ENCODE results near the gene SRGAP2B. TPM values are rescaled to one million over a fixed set of nuclear protein-coding genes. Genes with fewer than 3 reads are reported as not detected.
"Not testable (repeated sequence)": the region's sequence is repeated elsewhere in the genome, so short reads cannot be mapped to it uniquely, and the experiment has no call there.

Gene SRGAP2B
- polyA plus RNA-seq (2013, experiment 1 of 2; ENCODE audit: insufficient read length): 26.9 TPM
- 22.2 TPM for polyA plus RNA-seq (2013, experiment 2 of 2; ENCODE audit: insufficient read length)

DNA sequence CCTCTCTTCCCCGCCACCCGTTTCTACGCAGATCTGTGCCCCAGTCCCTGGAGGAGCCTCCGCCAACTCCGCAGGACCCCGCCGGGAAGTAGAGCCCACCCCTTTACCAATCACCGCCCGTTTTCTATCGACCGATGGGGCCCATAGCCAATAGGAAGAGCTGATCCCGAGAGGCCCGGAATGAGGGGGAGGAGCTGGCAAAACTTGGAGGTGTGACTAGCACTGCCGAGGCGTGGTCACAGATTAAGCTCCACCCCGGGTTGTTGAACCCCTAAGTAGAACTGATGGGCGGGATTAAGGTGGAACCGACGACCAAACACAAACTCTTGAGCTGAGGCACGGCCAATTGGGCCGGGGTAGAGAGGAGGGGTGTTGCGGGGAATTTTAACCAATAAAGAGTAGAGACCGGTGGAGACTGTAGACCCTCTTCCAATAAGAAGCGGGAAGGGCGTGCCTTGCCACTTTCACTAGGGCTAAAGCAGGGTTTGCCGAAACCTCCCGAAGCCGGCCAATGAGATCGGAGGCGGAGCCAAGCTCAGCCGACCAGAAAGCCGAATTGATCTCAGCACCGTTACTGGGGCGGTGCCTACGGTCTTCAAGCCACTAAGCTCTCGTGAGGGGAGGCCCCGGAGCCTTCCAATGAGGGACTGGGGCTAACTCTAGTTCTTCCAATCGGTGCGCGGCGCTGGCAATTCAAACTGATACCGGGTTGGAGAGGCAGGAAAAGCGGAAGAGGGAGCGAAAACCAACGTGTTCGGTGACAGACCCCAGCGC, at the start of gene SRGAP2B, which contains the start of gene FAM72D:
Gene SRGAP2B (minus strand): TSS at position 45 of the 774 bp plus-strand sequence. CDS start 2,427 bp downstream, outside the sequence.
Gene FAM72D (plus strand): TSS at position 691 of the 774 bp plus-strand sequence. CDS start 874 bp downstream, outside the sequence.
- DNase-seq: not testable (repeated sequence)

DNA sequence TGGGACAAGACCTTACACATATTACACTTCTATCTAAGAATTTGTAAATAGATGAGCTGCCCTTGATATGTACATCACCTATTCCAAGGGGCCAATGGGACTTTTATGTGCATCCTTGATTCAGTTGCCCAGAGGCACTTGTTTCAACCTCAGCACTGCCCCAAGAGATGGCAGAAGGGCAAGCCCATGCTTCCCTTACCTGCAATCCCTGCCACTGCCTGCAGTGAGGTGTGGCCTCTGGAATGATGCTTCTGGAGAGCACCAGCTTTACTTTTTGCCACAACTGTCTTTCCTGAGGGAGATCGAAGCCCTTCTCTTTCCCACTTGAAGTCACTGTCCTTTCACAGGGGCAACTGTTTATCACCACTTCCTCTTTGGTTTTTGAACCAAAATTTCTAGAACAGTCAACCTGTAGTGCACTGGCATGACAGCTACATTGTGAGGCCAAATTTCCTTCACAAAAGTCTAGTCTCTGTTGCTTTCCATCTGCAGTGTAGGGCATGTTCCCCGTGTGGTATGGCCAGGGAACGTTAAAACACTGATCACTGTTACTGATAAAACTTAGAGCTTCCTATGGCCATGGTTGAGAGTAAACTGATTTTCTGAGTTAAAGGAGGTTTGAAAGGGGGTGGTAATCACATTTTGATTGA, 49.3 kb upstream of the SRGAP2B start:
- DNase-seq: not testable (repeated sequence)

DNA sequence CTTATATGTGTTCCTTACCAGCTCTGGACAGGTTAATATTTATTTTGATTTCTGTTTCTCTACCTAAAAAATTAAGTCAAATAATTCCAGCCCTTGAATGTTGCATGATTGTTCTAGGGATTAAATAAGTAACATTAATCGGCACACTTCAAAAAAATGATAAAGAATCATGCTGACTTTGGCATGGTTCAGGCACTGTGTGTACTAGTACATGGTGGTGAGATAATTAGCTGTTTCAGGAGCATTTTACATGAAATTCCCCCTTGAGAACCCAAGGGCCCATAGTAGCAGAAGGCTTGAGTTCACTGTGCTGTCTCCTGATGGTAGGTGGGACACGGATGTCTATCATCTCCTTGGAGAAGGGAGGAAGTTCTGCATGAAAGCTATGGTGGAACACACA, 45.4 kb upstream of the SRGAP2B start:
- not testable (repeated sequence) for DNase-seq

DNA sequence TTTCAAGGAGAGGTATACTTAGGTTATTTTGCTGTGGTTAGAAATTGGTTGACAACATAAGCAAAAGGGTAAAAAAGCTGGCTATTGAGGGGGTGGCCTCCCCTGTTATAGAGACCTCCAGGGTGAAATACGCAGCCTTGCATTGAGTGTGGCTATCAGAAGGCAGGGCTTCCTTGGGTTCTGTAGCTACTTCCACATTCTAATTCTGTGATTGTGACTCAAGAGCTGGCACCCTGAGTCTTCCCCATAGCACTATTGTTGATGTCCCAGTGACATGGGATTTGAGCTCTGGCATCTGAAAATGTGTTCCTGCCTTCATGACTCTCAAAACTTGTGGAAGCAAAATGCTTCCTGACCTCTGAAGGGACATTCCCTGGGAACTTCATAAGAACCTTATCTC, 39.3 kb upstream of the SRGAP2B start:
- DNase-seq: not testable (repeated sequence)

DNA sequence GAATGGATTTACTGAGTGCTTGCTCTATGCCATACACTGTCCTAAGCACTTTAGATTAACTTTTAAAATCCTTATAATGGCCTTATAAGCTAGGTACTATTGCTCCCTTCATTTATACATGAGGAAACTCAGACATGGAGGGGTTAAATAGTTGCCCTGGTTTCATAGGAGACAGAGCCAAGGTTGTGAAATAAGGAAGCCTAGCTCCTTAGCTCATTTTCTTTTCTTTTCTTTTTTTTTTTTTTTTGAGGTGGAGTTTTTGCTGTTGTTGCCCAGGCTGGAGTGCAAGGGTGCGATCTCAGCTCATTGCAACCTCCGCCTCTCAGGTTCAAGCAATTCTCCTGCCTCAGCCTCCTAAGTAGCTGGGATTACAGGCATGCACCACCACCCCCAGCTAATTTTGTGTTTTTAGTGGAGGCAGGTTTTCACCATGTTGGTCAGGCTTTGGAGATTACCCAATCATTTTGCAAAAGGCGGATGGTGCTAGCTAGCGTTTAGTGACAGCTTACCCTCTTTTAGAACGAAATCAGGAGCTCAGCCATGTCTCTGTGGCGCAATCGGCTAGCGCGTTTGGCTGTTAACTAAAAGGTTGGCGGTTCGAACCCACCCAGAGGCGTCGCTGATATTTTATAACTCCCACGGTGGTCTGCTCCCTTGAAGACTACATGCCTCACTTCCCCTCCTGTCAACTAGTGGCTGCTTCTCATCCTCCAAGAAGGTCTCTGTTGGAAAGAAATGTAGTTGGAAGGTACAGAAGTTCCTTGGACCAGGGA, 33.8 kb upstream of the SRGAP2B start:
- not testable (repeated sequence) for DNase-seq

DNA sequence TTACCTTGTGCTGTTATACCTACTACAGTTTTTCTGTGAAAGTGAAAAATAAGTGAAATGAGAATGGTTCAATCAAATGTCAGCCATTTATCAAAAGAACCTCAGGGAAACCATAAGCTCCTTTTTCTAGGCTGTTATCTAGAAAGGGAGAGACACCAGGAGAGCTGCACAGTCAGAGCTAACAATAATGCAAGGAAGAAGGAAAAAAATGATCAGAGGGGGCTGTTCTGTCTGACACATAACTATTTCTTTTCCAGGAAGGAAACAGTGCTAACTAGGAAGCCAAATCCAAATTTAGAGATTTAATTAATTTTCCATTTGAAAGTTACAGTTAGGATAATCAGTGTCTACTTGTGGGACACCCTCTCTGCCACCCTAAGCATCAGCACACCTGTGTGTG, 32.0 kb upstream of the SRGAP2B start:
- not testable (repeated sequence) for DNase-seq

DNA sequence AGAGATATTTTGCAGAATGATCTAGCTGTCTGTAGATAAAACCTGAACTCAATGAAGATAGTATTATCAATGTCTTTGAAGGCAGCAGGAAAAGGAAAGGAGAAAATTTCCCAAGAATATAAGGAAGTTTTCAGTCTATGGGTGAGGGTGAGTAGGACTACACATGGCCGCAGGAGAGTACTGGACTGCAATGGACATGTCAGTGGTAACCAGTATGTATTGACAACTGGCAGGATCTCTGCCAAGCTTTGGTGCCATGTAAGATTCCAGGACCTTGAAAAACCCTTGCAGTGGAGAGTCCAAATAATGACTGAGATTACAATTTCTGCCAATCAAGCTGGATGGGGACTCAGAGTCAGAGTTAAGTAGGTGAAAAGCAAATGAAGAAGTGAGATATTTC, 30.0 kb upstream of the SRGAP2B start:
- DNase-seq: not testable (repeated sequence)

DNA sequence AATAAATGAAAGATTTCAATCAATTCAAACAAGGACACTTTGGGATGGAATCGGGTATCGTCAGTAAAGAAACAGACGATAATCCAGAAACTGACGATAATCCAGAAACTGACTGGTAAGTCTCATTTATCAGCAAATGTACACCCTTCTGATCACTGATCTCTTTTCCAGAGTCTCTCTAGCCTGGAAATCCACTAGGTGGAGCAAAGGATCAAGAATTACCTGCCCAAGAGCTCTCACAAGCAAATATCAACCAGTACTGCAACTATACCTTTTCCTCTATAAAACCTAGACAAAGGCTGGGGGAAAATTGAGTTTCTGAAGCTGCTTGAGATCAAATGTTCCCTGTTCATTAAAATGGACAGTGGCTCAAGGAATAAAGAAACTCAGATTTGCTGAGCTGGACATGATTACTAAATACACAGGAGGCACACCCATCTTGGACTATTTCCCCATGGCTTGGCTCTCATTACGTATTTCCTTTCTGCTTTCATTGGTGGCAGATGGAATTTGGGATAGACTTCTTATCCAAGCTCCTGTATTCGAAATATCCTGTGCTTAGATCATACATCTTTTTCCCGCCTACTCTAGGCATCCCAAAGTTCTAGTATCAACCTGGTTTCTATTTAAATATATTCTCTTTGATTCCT, 29.0 kb upstream of the SRGAP2B start:
- DNase-seq: not testable (repeated sequence)

DNA sequence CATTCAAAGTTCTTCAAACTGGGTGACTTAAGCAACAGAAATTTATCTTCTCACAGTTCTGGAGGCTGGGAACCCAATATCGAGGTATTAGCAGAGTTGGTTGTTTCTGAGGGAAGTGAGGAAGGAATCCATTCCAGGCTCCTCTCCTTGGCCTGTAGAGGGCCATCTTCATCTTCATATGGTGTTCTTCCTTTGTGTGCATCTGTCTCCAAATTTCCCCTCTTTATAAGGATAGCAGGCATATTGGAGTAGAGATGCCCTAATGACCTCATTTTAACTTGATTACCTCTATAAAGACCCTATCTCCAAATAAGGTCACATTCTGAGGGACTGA, 27.9 kb upstream of the SRGAP2B start:
- DNase-seq: not testable (repeated sequence)

DNA sequence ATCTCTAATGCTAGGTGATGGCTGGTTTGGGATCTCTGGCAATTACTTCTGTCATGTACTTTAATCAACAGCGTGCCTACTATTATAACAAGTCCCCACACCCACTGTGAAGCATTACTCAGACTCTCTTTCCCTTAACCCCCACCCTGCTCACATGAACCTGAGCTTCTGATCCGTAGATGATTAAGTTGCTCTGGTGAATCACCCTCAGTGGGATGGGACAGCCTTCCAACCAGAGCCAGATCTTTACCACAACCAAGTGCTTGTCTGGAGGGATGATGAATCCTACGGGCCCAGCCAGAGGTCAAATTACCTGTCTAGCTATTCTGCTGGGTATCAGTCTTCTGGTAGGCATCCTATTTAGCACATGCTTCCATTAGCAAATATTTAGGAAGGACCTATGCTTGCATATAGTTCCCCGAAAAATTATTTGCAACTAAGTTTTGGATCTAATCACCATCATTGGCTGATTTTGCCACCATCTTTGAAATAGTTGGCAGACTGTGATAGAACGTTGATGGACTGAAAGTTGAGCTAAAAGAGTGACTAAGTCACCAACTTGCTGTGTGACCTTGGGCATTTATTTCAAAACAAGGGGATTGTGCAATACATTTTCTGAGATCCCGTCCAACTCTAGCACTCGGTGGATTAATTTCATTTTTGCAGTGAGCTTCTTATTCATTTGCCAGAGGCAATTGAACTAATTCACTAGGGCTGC, 27.4 kb upstream of the SRGAP2B start:
- DNase-seq: not testable (repeated sequence)

DNA sequence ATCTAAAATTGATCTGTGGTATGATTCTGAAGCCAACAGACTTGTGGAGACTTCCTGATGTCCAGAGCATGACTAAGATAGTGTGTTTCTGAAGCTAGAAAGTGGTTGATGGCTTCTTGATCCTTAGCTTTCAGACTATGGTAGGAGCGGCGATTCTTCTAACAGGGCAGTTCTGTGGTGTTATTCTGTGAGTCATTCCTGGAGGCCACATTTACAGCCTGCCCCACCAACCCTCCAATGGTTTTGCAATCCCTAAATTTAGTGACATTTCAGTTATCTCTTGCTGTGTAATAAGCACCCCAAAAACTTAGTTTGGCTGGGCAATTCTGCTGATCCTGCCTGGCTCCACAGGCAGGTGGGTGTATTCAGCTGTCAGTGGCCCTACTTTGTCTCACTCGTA, 24.7 kb upstream of the SRGAP2B start:
- DNase-seq: not testable (repeated sequence)

DNA sequence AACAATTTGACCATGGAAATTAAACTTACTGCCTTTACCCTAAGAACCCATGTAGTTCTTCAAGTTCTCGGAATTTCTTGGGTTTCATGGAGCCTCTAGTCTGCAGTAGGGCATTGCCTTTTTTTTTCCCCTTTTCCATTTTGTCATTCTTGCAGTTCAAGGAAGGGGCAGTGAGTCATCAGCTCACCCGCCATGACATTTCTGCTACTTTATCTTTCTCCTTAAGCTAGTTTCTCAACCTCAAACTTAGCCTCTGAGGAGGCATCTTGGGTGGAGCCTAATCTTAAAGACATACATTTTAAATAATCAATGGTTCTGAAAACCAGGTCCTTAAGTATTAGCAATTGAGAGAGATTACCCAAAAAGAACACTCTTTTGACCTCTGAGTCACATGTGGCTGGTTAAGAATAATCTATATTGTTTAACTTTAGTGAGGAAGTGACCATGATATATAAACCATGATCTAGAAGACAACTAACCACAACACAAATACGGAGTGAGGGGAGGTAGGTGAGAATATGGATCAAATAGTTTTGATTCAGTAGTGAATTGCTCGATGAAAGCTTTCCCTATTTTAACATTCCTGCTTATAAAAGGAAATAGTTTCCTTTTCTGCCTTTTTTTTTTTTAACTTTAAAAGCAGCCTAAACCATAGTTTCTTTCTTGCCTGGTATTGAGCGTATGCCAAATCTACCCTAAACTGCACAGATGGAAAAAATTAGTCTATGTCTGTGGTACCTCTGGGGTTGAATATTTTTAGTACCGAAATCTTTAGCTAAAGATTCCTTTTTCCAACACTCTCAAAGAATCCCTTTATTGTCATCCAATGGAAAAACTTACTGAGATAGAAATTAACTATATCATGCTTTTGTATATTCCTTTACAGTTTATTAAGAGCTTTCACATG, 20.7 kb upstream of the SRGAP2B start:
- not testable (repeated sequence) for DNase-seq

DNA sequence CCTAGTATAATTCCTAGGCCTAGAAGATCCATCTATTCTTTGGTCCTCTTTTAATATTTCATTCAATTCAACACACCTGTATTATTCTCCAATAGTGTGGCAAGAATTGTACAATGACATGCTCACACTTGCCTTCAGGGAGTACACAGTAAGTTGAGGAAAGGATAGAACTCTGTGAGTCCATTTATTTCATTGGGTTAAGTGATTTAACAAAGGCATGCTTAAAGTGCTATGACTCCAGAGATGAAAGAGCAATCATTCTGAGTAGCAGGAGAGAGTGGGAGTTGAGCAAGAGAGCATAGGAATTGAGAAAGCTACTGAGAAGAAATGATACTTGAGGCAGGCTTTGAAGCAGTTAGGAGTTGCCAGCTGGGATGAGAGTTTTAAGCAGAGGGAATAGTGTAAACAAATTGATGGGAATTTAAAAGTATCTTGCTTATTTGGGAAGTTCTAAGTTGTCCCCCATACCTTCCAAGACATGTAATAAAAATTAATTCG, 19.5 kb upstream of the SRGAP2B start:
- not testable (repeated sequence) for DNase-seq

DNA sequence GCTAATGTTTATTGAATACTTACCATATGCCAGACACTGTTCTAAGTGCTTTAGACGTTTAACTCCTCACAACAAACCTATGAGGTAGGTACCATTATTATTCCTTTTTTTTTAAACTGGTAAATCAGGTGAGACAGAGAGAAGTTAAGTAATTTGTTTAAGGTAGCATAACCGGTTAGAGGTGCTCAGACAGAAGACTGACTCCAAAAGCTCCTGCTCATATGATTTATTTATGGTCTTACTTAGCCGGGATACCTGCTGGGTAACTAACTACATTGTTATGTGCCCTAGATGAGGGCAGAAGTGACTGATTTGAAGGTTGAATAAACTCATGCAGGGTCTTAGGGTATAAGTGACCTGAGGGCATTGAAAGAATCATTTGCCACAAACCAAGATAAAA, 17.6 kb upstream of the SRGAP2B start:
- not testable (repeated sequence) for DNase-seq

DNA sequence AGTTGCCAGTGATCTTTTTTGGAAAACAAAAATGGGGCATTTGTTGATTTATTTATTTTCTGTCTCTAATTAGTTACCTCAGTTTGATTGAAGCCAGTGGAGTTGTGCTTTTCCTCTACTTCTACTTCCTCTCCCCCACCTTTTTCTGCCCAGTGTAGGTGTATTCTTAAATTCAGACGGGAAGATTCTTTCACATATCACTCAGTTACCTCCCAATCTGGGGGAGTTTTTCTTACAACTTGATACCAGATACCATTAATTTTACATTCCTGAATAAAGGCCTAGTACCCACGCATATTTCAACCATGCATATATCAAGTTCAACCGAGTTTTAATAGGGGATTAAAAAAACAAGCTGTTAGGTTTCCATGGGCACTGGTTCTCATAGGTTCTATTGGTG, 16.5 kb upstream of the SRGAP2B start:
- DNase-seq: not testable (repeated sequence)

DNA sequence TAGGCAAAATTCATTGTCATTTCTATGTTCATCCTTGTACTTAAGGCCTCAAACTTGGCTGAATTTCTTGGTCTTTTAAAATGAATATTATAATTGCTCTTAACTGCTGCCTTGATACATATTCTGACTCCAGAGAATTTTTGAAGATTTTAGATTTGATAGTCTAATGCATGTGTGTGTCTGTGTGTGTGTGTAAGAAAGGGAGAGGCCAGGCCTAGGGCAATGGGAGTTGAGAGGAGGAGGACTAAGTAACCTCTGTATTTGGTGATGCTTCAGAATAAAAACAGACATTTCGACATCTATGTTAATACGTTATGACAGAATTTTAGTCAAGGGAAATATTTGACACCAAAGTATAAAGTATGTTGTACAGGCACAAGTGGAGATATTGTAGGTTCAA, 8.2 kb upstream of the SRGAP2B start:
- DNase-seq: not testable (repeated sequence)

DNA sequence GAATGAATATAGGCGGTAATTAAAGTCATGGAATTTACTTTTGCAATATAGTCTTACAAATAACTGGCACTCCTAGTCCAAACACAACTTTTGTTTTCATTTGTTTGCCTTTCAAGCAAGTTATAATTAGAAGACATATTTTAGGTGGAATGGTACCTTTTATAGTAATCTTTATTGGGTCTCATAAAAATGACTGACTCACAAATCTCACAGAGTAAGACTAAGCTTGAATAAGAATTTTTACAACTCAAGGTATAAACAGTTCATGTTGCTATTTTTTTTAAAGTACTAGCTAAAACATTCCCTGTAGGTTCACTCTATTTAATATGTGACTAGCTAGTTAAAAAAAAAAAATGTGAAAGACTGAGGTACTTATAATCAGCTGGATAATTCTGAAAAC, 6.6 kb upstream of the SRGAP2B start:
- DNase-seq: not testable (repeated sequence)

DNA sequence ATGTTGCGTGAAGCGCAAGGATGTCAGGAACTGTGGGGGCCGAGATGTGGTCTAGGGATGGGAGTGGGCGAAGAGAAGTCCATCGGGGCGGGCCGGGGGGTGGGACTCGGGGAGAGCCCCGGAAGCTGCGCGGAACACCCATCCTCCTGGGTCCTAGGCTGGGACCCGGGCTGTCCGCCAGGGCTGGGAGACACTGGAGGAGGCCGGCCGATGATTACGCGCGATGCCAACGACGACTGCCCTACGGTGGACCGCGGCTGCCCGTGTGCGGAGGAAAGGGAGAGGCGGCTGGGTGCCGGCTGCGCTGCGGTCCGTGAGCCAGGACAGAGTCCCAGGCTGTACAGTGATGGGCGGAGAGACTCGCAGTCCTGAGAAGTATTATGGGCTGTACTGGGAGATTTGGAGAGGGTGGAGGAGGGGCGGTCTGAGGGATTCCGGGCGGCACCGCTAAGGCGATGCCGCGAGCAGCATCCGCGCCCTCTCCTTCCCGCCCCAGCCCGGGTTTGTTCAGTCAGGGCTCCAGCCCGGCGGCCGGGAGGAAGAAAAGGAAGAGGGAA, 395 bp downstream of the SRGAP2B start:
- not testable (repeated sequence) for DNase-seq

DNA sequence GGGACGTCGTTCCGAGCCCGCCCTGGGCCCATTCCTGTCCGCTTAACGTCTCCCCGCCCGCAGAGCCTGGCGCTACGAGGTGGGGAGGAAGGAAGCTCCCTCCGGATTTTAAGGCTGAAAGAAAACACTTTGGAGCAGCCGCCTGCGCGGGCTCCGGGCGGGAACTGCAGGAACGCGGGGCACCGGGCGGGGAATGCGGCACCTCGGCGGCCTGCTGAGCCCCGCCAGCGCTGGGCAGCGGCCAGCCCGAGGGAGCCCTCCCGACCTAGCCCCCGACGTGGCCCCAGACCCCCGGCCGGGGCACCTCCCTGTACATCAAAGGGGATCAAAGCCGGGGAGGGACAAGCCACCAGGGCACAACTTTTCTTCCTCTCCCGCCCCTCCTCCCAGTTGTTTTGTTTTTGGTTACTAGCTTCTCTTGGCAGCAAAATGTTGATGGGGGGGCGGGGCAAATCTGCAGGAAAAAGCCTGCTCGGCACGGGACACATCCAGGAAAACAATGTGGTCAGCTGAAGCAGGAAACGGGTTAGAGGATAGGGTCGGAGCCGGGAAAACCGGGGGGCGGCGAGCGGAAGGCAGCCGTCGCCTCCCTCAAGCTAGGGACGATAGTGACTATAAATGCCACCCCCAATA, 1.5 kb downstream of the SRGAP2B start:
- DNase-seq: peak; percentile 13

Measured in fibroblast of skin of back (primary cell).